Osteoblast (primary cell): ENCODE results near the gene NR4A1. TPM values are rescaled to one million over a fixed set of nuclear protein-coding genes. Genes with fewer than 3 reads are reported as not detected.

ENCODE experiments used
- DNase-seq: peaks from one replicate; pipeline ENCODE4 v3.0.0; 2011; ENCODE audit warnings: low spot score, mixed read lengths; ENCODE audit not compliant: insufficient read length; ENCODE audit errors: missing footprints
- H2AFZ ChIP-seq: 2 replicates; pipeline ENCODE4 v1.6.0; 2011; ENCODE audit warnings: mild to moderate bottlenecking, low read length
- H3K27ac ChIP-seq: 2 replicates; pipeline ENCODE4 v1.5.1; 2011; ENCODE audit warnings: mild to moderate bottlenecking, low read depth, low read length, moderate library complexity
- H3K27me3 ChIP-seq: 2 replicates; pipeline ENCODE4 v1.6.0; 2012; ENCODE audit warnings: mild to moderate bottlenecking, control low read depth, inconsistent platforms, low read length, moderate library complexity; ENCODE audit not compliant: insufficient read depth
- H3K36me3 ChIP-seq: 2 replicates; pipeline ENCODE4 v1.5.1; 2011; ENCODE audit warnings: mild to moderate bottlenecking, low read length, control low read depth, moderate library complexity; ENCODE audit not compliant: insufficient read depth
- H3K4me1 ChIP-seq: 2 replicates; pipeline ENCODE4 v1.5.1; 2011; ENCODE audit warnings: mild to moderate bottlenecking, low read length, control low read depth, moderate library complexity; ENCODE audit not compliant: insufficient read depth
- H3K4me2 ChIP-seq: 2 replicates; pipeline ENCODE4 v1.6.0; 2011; ENCODE audit warnings: mild to moderate bottlenecking, low read length; ENCODE audit not compliant: insufficient read depth
- H3K4me3 ChIP-seq: fragments of 200-600 bp; sonication (generic); 3 replicates; pipeline ENCODE4 v1.5.1; 2012; ENCODE audit warnings: mild to moderate bottlenecking, low read length, inconsistent platforms; ENCODE audit not compliant: insufficient read depth
- H3K79me2 ChIP-seq: 2 replicates; pipeline ENCODE4 v1.6.0; 2012; ENCODE audit warnings: mild to moderate bottlenecking, low read length, control low read depth, inconsistent platforms; ENCODE audit not compliant: insufficient read depth
- H3K9me3 ChIP-seq: 2 replicates; pipeline ENCODE4 v1.5.1; 2011; ENCODE audit warnings: low read depth, low read length, control low read depth
- H4K20me1 ChIP-seq: 2 replicates; pipeline ENCODE4 v1.6.0; 2012; ENCODE audit warnings: mild to moderate bottlenecking, low read length, control low read depth; ENCODE audit not compliant: insufficient read depth
- total RNA-seq: library from RNA; depleted of rRNA; stranded (reverse); fragments of >200 nt; gene quantifications from 2 replicates; pipeline ENCODE4 v1.2.3, GENCODE V29; 2012
- TF ChIP-seq, protein P1 (sequence below): IDR thresholded peaks from 2 replicates; pipeline ENCODE4 v1.5.1; 2011; ENCODE audit warnings: mild to moderate bottlenecking, low read depth, low read length, moderate library complexity; ENCODE audit errors: extremely low read depth

The NR4A1 gene
- total RNA-seq, 1 donor, result 3.3 TPM

DNA sequence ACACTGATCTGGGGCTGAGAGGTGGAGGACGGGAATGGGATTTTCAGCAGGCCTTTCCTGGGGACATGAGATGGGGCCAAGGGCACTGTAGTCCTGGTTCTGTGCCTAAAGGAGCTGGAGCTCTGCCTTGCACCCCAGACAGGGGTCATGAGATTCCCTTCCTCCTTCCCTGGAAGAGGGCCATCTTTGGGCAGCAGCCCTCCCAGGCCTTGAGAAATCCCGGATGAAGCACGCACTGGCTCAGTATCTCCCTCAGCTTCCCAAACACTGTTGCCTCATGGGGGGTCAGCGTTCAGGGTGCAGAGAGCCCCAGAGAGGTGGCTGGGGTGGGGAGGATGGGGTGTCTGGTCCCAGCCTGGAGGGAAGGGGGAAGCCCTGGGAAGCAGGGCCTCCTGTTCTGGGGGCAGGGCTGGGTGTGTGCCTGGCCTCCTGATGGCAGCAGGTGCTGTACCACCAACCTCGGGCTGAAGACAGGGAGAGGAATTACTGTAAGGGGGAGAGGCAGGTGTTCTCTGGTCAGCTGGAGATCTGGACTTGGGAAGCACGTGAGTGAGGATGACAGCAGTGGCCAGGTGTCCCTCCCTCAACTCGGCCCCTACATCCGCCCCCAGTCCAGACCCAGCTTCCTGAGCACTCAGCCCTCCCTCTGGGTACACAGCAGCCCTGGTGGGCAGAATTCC lies 8.4 kb upstream of the NR4A1 start:
- Histone ChIP-seq H3K27me3 (no peaks in the 10 kb centered on the region), H3K79me2 (peaks cover 6% of the 10 kb centered on the region), H3K36me3 (no peaks in the 10 kb centered on the region), H3K27ac (peak overlapping the region; percentile 97), H3K9me3 (no peaks in the 10 kb centered on the region), H3K4me2 (no peak overlapping the region), H3K4me3 (no peak overlapping the region), H3K4me1 (peaks cover 26% of the 10 kb centered on the region), H4K20me1 (no peaks in the 10 kb centered on the region), H2AFZ (no peak overlapping the region)
- TF ChIP-seq, protein P1, sequence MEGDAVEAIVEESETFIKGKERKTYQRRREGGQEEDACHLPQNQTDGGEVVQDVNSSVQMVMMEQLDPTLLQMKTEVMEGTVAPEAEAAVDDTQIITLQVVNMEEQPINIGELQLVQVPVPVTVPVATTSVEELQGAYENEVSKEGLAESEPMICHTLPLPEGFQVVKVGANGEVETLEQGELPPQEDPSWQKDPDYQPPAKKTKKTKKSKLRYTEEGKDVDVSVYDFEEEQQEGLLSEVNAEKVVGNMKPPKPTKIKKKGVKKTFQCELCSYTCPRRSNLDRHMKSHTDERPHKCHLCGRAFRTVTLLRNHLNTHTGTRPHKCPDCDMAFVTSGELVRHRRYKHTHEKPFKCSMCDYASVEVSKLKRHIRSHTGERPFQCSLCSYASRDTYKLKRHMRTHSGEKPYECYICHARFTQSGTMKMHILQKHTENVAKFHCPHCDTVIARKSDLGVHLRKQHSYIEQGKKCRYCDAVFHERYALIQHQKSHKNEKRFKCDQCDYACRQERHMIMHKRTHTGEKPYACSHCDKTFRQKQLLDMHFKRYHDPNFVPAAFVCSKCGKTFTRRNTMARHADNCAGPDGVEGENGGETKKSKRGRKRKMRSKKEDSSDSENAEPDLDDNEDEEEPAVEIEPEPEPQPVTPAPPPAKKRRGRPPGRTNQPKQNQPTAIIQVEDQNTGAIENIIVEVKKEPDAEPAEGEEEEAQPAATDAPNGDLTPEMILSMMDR, result no peak
- DNase-seq, result no peak

DNA sequence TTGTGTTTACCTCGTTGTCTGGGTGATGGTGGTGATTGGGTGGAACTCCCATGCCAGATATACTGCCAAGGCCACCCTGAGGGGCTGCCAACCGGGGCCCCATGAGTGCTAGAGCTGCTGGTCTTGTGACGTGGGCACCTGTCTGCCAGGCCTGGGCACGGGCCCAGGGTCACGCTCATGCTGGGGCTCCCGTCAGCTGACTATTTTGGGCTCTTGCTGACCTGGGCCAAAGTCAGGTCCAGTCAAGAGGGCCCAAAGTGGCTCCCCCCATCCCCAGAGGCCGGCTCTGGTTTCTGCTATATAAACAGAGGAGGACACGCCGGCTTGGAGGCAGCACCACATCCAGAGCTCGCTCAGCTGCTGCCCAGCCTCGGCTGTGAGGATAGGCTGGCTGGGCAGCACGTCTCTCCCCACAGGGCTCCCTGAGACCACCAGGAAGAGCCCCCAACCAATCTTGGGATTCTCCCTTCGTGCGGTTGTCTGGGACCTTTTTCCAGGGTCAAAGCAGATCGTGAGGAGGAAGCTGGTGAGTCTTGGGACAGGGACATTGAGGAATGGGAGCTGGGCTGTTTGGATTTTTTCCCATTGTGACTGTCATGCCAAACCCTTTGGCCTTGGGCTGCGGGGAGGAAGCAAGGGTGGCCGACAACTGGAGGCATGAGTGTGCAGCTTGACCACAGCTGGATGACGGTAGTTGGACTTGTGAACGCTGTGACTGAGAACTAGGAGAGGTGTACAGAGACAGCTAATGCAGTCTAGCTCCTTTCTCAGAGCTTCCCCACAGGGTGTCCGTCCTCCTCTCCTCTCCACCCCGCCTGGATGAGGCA lies 7.6 kb upstream of the NR4A1 start:
- no peaks in the 10 kb centered on the region for H4K20me1 ChIP-seq
- H3K4me1 ChIP-seq, result peaks cover 21% of the 10 kb centered on the region
- peaks cover 6% of the 10 kb centered on the region for H3K79me2 ChIP-seq
- H3K4me2 ChIP-seq, result peak overlapping the region; percentile 69
- peak overlapping the region; percentile 97 for H3K27ac ChIP-seq
- no peaks in the 10 kb centered on the region for H3K27me3 ChIP-seq
- peak overlapping the region; percentile 46 for H3K4me3 ChIP-seq
- peak; percentile 95 for DNase-seq
- no peaks in the 10 kb centered on the region for H3K9me3 ChIP-seq
- TF ChIP-seq, protein P1, result no peak
- H3K36me3 ChIP-seq, result no peaks in the 10 kb centered on the region
- H2AFZ ChIP-seq, result no peak overlapping the region

- H3K79me2 ChIP-seq, result peaks cover 6% of the 10 kb centered on the region
- TF ChIP-seq, protein P1, result no peak
- H3K36me3 ChIP-seq, result no peaks in the 10 kb centered on the region
- H2AFZ ChIP-seq, result no peak overlapping the region
- H4K20me1 ChIP-seq, result no peaks in the 10 kb centered on the region
- H3K27me3 ChIP-seq, result no peaks in the 10 kb centered on the region
- H3K4me1 ChIP-seq, result peaks cover 20% of the 10 kb centered on the region
- peak; percentile 99 for DNase-seq
- H3K4me2 ChIP-seq, result peak overlapping the region; percentile 69
- H3K9me3 ChIP-seq, result no peaks in the 10 kb centered on the region
- H3K27ac ChIP-seq, result peak overlapping the region; percentile 97
- peak overlapping the region; percentile 46 for H3K4me3 ChIP-seq
Observed at GRCh38 chr12:52044292-52044983, 6.8 kb upstream of the NR4A1 start.
